ENCODE data around the gene BTNL9. TPM values are rescaled to one million over a fixed set of nuclear protein-coding genes. Genes with fewer than 3 reads are reported as not detected.
"Not testable (repeated sequence)": the region's sequence is repeated elsewhere in the genome, so short reads cannot be mapped to it uniquely, and the experiment has no call there.

BTNL9 gene
- total and polyA plus RNA-seq, 2 of the 4 experiments (the other 2 are of a cell fraction): not detected

DNA sequence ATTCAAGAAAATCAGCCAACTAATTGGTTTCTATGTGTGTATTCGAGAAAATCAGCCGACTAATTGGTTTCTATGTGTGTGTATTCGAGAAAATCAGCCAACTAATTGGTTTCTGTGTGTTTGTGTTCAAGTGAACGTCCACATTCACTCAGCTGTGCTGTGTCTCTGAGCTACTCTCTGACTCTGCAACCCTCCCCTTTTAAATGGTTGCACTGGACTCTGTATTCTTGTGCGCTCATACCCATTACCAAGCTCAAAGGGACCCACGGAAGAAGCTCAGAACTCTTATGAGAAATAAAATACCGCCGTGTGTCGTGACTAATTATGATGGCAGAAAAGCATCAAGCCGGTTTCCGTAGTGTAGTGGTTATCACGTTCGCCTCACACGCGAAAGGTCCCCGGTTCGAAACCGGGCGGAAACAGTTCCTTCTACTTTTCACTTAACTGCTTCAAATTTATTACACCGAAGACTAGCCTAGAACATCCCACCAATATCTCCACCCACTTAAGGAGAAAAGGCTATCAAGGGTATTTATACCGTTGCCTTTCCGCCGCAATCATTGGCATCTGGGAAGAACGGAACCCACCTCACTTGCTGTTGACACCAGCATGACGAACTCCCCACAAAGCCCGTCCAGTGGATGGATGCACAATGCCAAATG lies 56.8 kb downstream of the BTNL9 start:
- dilution Hi-C loops (cut with HindIII; ENCODE audit: low sequenced_read_pairs, unreplicated experiment); H3K56ac ChIP-seq (ENCODE audit: extremely low read depth, insufficient read depth, low read length); H4K91ac ChIP-seq (ENCODE audit: insufficient read depth, low read depth, low read length); H2BK15ac ChIP-seq (ENCODE audit: low read depth, low read length); H4K8ac ChIP-seq (ENCODE audit: low read depth in 2 of 2, low read length in 2 of 2); H3K27ac ChIP-seq (ENCODE audit: insufficient read depth, low read length); DNase-seq; intact Hi-C loops (cut with micrococcal nuclease); H2BK5ac ChIP-seq (ENCODE audit: low read depth, low read length, poor library complexity, severe bottlenecking); H2AK5ac ChIP-seq (ENCODE audit: low read depth, low read length); H3K9me3 ChIP-seq (ENCODE audit: control insufficient read depth, insufficient read depth, low read length); H3K23ac ChIP-seq (ENCODE audit: low read depth, low read length); H3K4me1 ChIP-seq (ENCODE audit: control insufficient read depth, insufficient read depth, low read length); H3K9me1 ChIP-seq (ENCODE audit: insufficient read depth, low read length); H3K4me2 ChIP-seq (ENCODE audit: low read depth, low read length); H3K4me3 ChIP-seq (ENCODE audit: insufficient read depth, low read depth, low read length); POLR2A ChIA-PET (ENCODE audit: unreplicated experiment); CTCF ChIA-PET; H2AFZ ChIP-seq (replicated peaks; ENCODE audit: low read length, poor library complexity); H4K5ac ChIP-seq (ENCODE audit: low read depth, low read length); BruUV-seq (replicated peaks); H2AK9ac ChIP-seq (replicated peaks; ENCODE audit: low read depth, low read length, poor library complexity); H3K14ac ChIP-seq (replicated peaks; ENCODE audit: low read depth, low read length); in situ Hi-C loops (cut with MboI; ENCODE audit: low sequenced_read_pairs); H3K4ac ChIP-seq (ENCODE audit: low read depth, low read length); H2BK20ac ChIP-seq (ENCODE audit: low read depth, low read length); H3K79me1 ChIP-seq (ENCODE audit: low read depth in 1 of 2, low read length in 2 of 2); H3K36me3 ChIP-seq (ENCODE audit: control insufficient read depth, insufficient read depth, low read length); H3K9ac ChIP-seq (ENCODE audit: low read depth, low read length); H2BK120ac ChIP-seq (ENCODE audit: low read depth, low read length); H3K27me3 ChIP-seq (ENCODE audit: control insufficient read depth, insufficient read depth, low read length); H3K18ac ChIP-seq (ENCODE audit: low read depth, low read length); H4K20me1 ChIP-seq (ENCODE audit: insufficient read depth, low read length): not testable (repeated sequence)
- WGBS, 2 experiments (ENCODE audit: extremely low coverage in 2 of 2, insufficient read length in 1 of 2): no CpG with 5 or more reads among the region's 26 CpGs
- ATAC-seq (ENCODE audit: low read depth): peak; percentile 71

DNA sequence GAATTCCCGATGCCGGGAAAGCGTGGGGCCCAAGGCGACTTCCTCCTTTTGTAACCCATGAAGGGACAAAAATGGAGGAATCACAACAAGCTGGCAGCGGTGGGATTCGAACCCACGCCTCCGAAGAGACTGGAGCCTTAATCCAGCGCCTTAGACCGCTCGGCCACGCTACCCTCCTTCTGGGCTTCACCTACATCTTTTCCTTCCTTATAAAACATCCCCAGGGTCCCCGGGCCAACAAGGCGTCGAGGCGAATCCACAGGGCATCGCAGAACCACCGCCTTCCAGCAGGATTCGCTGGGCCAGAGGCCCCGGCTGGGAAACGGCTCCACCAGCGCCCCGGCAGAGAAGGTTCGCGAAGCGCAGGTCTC lies 57.3 kb downstream of the BTNL9 start:
- H2AK5ac ChIP-seq (ENCODE audit: low read depth, low read length); H3K23ac ChIP-seq (ENCODE audit: low read depth, low read length); H3K9me3 ChIP-seq (ENCODE audit: control insufficient read depth, insufficient read depth, low read length); H3K9ac ChIP-seq (ENCODE audit: low read depth, low read length); H4K5ac ChIP-seq (ENCODE audit: low read depth, low read length); H3K27ac ChIP-seq (ENCODE audit: insufficient read depth, low read length); H3K9me1 ChIP-seq (ENCODE audit: insufficient read depth, low read length); H3K4ac ChIP-seq (ENCODE audit: low read depth, low read length); H3K36me3 ChIP-seq (ENCODE audit: control insufficient read depth, insufficient read depth, low read length); H3K18ac ChIP-seq (ENCODE audit: low read depth, low read length); H3K4me3 ChIP-seq (ENCODE audit: insufficient read depth, low read depth, low read length); H3K4me2 ChIP-seq (ENCODE audit: low read depth, low read length); H2BK120ac ChIP-seq (ENCODE audit: low read depth, low read length); CTCF ChIA-PET; in situ Hi-C loops (cut with MboI; ENCODE audit: low sequenced_read_pairs); H3K4me1 ChIP-seq (ENCODE audit: control insufficient read depth, insufficient read depth, low read length); H2BK5ac ChIP-seq (ENCODE audit: low read depth, low read length, poor library complexity, severe bottlenecking); BruUV-seq (replicated peaks); dilution Hi-C loops (cut with HindIII; ENCODE audit: low sequenced_read_pairs, unreplicated experiment); H2BK15ac ChIP-seq (ENCODE audit: low read depth, low read length); POLR2A ChIA-PET (ENCODE audit: unreplicated experiment); H3K27me3 ChIP-seq (ENCODE audit: control insufficient read depth, insufficient read depth, low read length); H3K56ac ChIP-seq (ENCODE audit: extremely low read depth, insufficient read depth, low read length); intact Hi-C loops (cut with micrococcal nuclease); H3K14ac ChIP-seq (replicated peaks; ENCODE audit: low read depth, low read length); H3K79me1 ChIP-seq (ENCODE audit: low read depth in 1 of 2, low read length in 2 of 2); H4K20me1 ChIP-seq (ENCODE audit: insufficient read depth, low read length); H2AK9ac ChIP-seq (replicated peaks; ENCODE audit: low read depth, low read length, poor library complexity); H2AFZ ChIP-seq (replicated peaks; ENCODE audit: low read length, poor library complexity); H4K8ac ChIP-seq (ENCODE audit: low read depth in 2 of 2, low read length in 2 of 2); DNase-seq; H4K91ac ChIP-seq (ENCODE audit: insufficient read depth, low read depth, low read length); H2BK20ac ChIP-seq (ENCODE audit: low read depth, low read length): not testable (repeated sequence)
- WGBS, 2 experiments (ENCODE audit: extremely low coverage in 2 of 2, insufficient read length in 1 of 2): no CpG with 5 or more reads among the region's 26 CpGs
- ATAC-seq (ENCODE audit: low read depth): peak; percentile 35; the same call in 1 of the 2 replicates
